GDM1 (cell line): ENCODE data around the gene RIMS4.

Source experiments
- DNase-seq: peaks from one replicate; lab custom pipeline; 2025; lab: John Stamatoyannopoulos, UW

RIMS4 gene

DNA sequence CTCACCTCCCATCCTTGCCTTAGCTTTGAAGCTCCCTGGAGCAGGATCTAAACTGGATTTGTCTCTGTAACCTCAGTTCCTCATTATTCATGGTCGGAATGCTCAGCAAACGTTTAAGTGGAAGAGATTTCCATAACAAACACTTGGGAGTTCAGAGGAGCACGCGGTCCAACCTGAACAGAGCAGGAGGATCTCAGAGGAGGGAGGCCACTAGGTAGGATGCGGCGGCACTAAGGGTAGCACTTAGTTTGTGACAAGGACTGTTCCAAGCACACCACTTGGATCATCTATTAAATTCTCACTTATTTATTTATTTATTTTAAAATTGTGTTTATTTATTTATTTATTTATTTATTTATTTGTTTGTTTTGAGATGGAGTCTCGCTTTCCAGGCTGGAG, 108.5 kb downstream of the RIMS4 start:
- DNase-seq: no peak
